GM19240 (cell line): ENCODE results near the gene TMC5.

Source experiments
- DNase-seq: peaks from one replicate; pipeline ENCODE4 v3.0.0; 2011; ENCODE audit warnings: low spot score; ENCODE audit not compliant: insufficient read length

TMC5 gene

GRCh38 chr16:19460397-19460796 is 42.7 kb downstream of the TMC5 start:
- no peak for DNase-seq

- no peak for DNase-seq
These were observed 46.0 kb downstream of the TMC5 start for GRCh38 chr16:19463468-19464315.

GRCh38 chr16:19468300-19468699 is 50.6 kb downstream of the TMC5 start:
- no peak for DNase-seq

DNA sequence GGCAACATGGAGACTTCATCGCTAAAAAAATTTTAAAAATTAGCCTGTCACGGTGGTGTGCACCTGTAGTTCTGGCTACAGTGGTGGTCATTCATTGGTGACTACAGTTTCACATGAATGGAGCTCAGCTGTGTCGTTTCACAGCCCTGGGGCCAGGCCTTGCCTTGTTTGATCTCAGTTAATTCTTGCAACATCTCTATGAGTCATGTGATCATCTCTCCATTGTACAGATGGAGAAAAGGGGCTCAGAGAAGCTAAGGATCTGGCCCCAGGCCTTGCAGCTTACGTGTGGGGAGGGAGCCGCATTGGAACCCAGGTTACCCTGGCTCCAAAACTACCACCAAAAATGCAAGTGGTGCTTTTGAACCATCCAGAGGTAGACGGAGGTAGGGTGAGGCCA is 54.8 kb downstream of the TMC5 start:
- DNase-seq = no peak

DNA sequence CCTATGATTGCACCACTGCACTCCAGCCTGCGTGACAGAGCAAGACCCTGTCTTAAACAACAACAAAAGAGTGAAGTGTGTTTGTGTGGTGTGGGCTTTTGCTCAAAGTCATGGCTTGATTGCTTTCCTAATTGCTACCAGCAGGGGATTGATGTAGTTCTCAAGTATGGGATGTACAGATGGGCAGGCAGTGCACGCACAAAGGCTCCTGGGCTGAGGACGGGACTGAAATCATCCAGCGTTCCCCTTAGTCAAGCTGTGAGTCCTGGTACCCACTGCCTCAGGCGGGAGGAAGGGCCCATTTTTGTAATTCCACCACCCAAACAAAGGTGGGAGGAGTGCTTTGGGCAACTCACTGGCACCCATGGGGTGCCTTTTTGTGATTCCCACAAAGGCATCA is 56.9 kb downstream of the TMC5 start:
- no peak for DNase-seq

DNA sequence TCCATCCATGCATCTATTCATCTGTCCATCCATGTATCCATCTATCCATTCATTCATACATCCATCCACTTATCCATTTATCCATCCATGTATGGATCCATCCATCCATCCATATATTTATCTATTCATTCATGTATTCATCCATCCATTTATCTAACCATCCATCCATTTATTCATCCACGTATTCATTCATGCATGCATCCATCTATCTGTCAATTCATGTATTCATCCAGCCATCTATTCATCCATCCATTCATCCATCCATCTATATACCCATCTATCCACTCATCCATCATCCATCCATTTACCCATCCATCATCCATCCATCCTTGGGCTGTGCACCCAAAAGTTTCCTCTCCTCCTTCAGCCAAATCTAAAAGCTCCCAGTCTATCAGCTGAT is 60.8 kb downstream of the TMC5 start:
- DNase-seq = no peak

GRCh38 chr16:19479302-19479721 is 61.6 kb downstream of the TMC5 start:
- no peak for DNase-seq

- DNase-seq = no peak
These were observed 63.6 kb downstream of the TMC5 start for GRCh38 chr16:19481296-19481695.

- no peak for DNase-seq
These were observed 64.1 kb downstream of the TMC5 start for GRCh38 chr16:19481769-19482168.

- DNase-seq = no peak
These were observed 64.6 kb downstream of the TMC5 start for GRCh38 chr16:19482291-19482690.

GRCh38 chr16:19484096-19484495 is 66.4 kb downstream of the TMC5 start:
- DNase-seq = no peak

DNA sequence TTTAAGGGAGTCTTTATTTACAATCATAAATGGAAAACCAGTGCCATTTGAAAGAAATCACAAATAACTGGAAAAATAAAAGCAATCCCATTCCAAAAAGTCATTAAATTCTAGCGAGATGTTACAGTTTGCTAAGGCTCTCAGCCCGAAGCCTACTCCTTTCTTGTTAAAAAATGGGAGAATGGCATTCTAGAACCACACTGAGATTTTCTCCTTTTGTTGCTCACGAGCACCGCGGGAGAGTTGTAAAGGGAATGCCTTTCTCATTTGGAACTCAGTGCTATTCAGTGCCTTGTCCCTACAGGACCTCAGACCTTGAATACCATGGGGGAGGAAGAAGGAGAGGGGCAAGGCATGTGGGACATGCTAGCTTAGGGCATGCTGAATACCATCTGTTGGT is 67.9 kb downstream of the TMC5 start:
- DNase-seq = no peak

GRCh38 chr16:19486051-19486450 is 68.4 kb downstream of the TMC5 start:
- no peak for DNase-seq

DNA sequence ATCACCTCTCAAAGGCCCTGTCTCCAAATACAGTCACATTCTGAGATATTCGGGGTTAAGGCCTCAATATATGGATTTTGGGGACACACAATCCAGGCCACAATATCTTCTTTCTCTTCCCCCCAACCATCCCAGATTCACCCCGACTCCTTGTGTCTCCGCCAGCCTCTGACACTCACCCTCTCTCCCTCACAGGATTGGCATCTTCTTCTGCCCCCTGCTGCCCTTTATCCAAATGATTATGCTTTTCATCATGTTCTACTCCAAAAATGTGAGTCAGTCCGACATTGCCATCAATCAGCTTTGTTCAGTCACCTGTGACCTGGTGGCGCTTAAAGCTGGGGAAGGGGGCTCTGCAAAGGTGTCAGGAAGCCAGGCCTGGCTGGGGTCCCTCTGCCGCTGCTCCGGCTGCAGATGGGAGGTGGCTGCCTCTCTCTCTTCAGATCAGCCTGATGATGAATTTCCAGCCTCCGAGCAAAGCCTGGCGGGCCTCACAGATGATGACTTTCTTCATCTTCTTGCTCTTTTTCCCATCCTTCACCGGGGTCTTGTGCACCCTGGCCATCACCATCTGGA is 69.2 kb downstream of the TMC5 start:
- DNase-seq = no peak

- no peak for DNase-seq
These were observed 70.5 kb downstream of the TMC5 start for GRCh38 chr16:19488213-19488640.

DNA sequence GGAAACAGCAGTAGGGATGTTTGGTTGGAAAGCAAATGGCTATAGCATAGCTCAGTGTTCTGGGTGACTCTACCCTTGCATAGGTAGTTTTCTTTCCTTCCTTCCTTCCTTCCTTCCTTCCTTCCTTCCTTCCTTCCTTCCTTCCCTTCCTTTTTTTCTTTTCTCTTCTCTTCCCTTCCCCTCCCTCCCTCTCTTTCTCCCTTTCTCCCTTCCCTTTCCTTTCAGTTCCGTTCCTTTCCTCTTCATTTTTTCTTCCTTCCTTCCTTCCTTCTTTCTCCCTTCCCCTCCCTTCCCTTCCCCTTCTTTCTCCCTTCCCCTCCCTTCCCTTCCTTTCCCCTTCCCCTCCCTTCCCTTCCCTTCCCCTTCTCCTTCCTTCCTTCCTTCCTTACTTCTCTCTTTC is 72.9 kb downstream of the TMC5 start:
- DNase-seq = no peak

- DNase-seq = no peak
These were observed 79.5 kb downstream of the TMC5 start for GRCh38 chr16:19497176-19497575.

GRCh38 chr16:19499006-19499405 is 81.3 kb downstream of the TMC5 start:
- no peak for DNase-seq

GRCh38 chr16:19499481-19499880 is 81.8 kb downstream of the TMC5 start:
- DNase-seq = no peak

DNA sequence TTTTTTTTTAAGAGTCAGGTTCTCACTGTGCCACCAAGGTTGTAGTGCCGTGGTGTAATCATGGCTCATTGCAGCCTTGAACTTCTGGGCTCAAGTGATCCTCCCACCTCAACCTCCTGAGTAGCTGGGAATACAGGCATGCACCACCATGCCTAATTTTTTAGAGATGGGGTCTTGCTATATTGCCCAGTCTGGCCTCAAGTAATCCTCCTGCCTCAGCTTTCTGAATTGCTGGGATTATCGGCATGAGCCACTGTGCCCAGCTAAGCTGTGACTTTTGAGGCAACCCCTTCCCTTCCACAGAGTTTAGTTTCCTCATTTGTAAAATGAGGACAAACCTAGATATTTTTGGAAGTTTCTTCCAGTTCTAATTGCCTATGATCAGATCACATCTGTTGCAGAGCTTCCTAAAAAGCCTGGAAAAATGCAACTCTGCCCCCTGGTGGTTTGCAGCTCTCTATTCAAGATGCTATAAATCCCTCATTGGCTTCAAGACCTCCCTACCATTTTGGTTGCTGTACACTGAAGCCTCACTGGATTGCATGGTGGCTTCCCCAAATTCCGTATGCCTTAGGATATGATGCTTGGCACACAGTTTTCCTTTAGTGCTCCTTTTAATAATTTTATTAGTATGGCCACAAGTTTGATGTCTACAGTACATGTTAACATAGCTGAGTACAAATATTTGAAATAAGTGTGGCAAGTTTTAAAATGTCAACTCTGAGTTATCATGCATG is 84.9 kb downstream of the TMC5 start:
- peak; percentile 33 for DNase-seq

GRCh38 chr16:19503461-19504075 is 85.9 kb downstream of the TMC5 start:
- no peak for DNase-seq
